C4-2B (cell line): Measurements from ENCODE around the gene RAB36.

Source experiments
- CTCF ChIP-seq: fragments of 450-650 bp; conservative IDR thresholded peaks from 2 replicates; pipeline ENCODE4 v1.5.1; 2017; ENCODE audit warnings: mild to moderate bottlenecking
- ZFX ChIP-seq: fragments of 450-650 bp; IDR thresholded peaks from 2 replicates; pipeline ENCODE4 v1.6.1; 2017

DNA sequence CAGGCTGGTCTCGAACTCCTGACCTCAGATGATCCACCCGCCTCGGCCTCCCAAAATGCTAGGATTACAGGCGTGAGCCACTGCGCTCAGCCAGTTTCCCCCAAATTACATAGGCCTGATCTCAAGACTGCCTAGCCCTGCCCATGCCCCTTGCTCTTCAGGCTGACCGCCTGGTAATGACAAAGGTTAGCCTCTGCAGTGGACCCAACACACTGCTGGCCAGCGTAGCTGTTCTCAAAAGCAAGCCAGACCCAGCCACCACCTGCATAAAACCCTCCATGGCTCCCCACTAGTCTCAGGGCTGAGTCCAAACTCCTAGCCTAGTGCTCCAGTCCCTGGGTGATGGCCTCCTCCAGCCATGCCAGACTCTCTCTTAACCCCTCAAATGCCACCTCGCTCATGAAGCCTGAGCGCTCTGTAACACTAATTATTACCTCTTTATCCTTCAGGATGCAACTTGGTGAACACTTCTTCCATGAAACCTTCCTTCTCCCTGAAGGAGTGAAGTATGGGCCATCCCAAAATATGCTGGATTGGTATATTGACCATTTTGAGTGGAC lies 2.7 kb upstream of the RAB36 start:
- TF ChIP-seq CTCF (no peak), ZFX (no peak)
